ENCODE measurements around the gene CORIN.

DNA sequence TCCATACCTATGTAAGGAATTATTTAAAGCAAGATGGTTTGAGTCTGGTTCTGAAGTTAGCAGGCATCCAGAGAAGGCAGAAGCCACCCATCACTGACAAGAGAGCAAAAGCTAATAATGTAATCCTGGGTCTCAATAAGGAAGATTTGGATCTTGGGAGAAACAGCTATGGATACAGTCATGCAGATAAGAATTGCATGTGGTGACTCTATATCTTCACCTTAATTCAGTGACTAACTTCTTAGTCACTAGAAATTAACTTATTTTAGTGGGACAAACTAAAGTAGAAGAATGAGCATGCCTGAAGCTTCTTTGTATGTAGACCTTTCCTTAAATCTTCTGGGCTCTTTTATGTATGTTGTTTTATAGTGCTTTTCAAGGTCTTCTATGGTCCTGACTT, 286.2 kb downstream of the CORIN start:
- TF ChIP-seq CHD1 (IDR thresholded peaks at IDR 0.05; ENCODE audit: low read depth, low read length) (no peak), CTCF (conservative IDR thresholded peaks at IDR 0.05; ENCODE audit: low read depth, low read length) (no peak), CEBPB (IDR thresholded peaks at IDR 0.05; ENCODE audit: low read depth, low read length) (peak; percentile 57), FOS (IDR thresholded peaks at IDR 0.05; ENCODE audit: low read depth, low read length) (peak; percentile 72)
- TF ChIP-seq, protein P1, sequence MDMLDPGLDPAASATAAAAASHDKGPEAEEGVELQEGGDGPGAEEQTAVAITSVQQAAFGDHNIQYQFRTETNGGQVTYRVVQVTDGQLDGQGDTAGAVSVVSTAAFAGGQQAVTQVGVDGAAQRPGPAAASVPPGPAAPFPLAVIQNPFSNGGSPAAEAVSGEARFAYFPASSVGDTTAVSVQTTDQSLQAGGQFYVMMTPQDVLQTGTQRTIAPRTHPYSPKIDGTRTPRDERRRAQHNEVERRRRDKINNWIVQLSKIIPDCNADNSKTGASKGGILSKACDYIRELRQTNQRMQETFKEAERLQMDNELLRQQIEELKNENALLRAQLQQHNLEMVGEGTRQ (IDR thresholded peaks at IDR 0.05; ENCODE audit: low read depth, low read length): no peak
